ENCODE results near the gene SASH1.
A peak's percentile ranks its signal among the peaks of the same experiment; 100 is the strongest.

The SASH1 gene

DNA sequence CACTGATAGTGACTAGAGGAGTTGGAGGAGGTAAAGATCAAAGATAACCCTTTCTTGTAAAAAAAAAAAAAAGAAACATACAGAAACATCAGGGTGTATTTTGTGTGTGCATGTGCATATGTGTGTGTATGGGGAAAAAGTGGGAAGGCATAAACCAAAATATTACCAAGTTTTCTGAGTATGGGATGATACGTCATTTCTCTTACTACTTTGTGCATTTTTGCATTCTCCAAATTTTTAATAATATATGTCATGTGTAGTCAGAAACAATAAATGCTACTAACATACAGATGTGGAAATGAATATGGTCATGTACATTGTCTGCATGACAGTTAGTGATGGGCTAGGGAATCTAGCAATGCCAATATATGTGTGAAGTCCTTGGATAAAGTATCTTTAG, 161.1 kb downstream of the SASH1 start:
- DNase-seq, result no peak

GRCh38 chr6:148507774-148508173, 165.1 kb downstream of the SASH1 start:
- DNase-seq, result no peak

- no peak for DNase-seq
Measured at GRCh38 chr6:148508401-148509041, 165.9 kb downstream of the SASH1 start.

- DNase-seq, result no peak
Measured at GRCh38 chr6:148509119-148509799, 166.6 kb downstream of the SASH1 start.

DNA sequence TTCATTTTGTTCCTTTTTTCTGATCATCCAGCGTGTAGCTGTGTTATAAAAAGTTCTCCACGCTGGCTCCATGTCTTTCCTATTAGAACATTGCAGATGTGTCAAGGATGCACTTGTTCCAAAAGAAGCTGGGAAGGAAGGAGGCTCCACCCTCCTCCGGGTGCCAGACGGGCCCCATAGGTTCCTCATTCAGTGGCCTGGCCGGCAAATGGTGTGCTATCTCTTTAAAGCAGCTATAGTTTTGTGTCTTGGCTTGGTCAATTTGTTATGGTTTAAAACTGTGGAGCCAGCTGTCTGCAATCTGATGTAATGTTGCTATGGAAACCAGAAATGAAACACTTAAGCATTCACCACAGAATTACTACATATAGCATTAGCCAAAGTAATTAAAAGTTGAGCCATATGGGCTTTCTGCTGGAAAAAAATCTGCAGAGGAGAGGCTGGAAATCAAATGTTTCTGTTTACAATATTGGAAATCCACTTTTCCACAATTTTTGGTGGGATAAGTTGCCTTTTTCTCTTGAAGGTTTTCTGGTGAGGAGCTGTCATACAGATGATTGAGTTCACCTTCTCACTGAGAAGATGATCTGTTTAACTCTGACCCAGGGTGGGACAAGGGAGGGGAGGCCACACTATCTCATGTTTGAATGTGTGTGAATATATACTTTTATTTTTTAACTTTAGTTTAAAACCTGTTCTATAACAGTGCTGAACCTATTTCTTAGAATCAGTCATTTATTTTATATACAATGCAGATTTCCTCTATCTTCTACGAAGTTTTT, 167.4 kb downstream of the SASH1 start:
- peak; percentile 45 for DNase-seq

GRCh38 chr6:148513145-148514071, 170.8 kb downstream of the SASH1 start:
- no peak for DNase-seq

DNA sequence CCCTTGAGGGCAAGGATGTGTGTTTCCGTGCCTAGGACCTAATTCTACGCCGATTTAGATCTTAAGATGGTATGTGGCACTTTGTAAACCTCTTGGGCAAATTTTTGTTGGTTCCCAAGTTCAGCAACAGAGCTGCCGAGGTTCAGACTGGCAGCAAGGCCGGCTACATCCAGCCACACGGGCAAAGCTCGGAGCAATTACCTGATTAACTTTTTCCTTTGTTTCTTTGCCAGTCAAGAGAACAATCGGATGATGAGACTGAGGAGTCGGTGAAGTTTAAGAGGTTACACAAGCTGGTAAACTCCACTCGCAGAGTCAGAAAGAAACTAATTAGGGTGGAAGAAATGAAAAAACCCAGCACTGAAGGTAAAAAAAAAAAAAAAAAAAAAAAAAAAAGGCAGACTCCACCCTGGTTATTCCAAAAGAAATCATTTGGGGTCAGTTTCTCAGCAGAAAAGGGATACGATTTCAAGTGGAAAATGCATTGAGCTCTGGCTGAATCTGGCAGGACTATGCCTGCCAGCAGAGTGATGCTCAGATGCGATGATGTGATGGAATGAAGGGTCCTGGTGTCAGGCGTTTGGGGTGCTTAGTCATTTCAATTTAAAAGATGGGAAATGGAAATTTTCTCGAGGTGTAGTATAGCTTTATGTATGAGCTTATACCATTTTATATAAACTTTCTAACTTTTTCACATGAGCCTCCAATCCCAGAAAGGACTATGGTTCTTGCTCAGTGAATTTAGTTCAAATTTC, 171.6 kb downstream of the SASH1 start:
- no peak for DNase-seq

DNA sequence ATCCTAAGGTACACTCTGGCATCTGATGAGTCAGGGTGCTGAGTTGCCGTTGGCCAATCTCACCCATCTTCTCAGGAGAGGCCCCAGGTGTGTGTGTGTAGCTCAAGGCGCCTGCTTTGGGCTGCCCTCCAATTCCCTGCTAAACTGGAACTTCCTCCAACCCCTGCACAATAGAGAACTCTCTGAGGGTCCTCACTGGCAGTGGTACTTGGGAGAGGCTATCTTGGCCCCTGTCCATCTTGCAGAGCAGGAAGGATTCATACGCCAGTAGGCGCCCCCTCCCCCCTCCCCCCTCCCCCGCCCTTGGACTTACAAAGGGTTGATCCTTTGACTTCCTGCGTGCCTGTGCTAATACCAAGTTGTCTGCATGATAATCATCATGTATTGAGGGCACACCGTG, 173.6 kb downstream of the SASH1 start:
- DNase-seq, result no peak

- no peak for DNase-seq
Measured at GRCh38 chr6:148516617-148517016, 174.0 kb downstream of the SASH1 start.

GRCh38 chr6:148517470-148517869, 174.8 kb downstream of the SASH1 start:
- DNase-seq, result no peak

DNA sequence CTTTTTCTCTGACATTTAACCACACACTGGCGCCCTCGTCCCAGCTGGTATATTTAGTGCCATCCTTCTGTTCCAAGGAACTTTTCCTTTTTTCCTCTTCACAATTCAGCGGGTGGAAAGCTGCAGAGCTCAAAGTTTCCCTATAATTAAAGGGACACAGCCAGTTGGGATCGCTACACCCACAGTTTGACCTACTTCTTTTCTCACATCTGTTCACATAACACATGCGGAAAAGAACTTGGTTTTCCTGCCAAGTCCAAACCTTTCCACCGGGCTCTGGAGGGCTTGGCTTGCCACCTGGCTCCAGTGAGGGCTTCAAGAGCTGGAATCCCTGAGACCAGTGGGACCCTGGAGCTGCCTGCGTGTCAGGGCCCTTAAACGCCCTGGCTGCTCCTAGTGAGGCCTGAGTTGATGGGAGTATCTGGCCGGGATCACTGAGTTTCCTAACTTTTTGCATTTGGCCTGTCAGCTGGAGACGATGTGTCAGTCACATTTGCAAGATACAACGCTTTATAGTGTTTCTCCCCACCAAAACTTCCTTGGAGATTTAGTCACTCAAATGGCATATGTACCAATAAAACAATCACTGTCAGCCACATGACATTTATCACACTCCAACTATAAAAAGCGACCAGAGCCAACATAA, 176.0 kb downstream of the SASH1 start:
- no peak for DNase-seq

DNA sequence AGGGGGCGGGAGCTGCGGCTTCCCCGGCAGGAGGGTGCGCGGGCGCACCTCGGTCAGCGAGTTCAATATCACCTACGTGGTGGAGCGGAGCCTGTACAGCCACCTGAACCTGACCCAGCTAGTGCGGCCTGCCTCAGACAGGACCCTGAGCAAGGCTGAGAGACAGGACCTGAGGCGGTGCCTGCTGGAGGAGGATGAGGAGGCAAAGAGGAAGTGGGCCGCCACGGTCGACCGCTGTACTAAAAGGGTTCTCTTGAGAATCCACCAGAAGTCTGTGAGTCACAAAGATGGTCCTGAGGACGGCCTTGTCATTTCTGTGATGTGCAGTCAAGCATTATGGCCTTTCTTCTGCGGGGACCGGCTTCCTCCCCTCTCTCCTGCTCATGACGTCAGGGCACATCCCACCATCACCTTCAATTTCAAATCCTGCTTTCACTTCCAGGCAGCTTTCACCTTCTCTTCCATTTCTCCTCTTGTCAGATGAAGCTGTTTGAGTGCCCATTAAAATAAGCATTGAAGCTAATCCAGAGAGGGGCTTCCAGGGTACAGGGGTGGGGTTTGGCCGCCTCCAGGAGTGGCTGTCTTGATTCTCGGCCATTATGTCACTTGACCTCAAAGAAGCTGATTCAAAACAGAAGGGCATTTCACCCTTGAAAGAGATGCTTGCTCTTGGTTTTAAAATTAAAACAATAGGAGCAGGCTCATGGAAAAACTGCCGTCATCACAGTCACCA, 177.6 kb downstream of the SASH1 start:
- DNase-seq, result no peak

- no peak for DNase-seq
Measured at GRCh38 chr6:148521158-148521557, 178.5 kb downstream of the SASH1 start.

GRCh38 chr6:148521586-148521985, 178.9 kb downstream of the SASH1 start:
- DNase-seq, result no peak

DNA sequence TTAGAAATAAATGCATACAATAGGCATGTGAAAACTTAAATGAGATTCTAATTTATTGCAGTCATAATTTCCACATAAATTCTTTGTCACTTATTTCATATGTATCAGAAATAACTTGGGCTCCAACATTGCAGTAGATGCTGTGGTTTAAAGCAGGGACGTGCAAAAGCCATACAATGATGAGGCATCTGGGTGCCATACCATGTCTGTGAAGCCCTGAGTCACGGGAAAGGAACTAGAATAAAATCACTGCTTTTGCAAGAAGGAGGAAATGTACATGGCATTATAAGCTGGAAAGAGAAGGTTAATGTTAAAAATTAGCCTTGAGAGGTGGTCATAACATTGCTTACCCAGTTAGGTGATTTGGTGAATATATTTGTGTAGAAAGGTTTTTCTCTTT, 180.4 kb downstream of the SASH1 start:
- no peak for DNase-seq

- DNase-seq, result no peak
Measured at GRCh38 chr6:148523551-148523950, 180.9 kb downstream of the SASH1 start.

GRCh38 chr6:148524471-148524882, 181.8 kb downstream of the SASH1 start:
- DNase-seq, result no peak

DNA sequence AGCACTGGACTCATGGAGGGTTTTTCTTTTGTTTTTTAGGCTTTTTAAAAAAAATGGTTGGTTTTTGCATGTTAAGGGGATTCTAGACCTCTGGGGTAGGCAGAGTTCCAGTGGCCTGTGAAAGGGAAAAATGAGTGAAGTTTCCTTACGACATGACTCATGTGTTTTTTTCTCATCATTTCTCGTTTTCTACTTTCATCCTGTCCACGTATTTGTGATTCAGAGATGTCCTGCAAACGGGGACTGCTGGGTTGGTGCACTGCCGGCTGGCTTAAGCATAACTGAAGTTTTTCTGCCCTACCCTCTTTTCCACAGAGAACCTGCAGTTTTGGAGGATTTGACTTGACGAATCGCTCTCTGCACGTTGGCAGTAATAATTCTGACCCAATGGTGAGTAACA, 182.3 kb downstream of the SASH1 start:
- no peak for DNase-seq

- no peak for DNase-seq
Measured at GRCh38 chr6:148525453-148525852, 182.8 kb downstream of the SASH1 start.

GRCh38 chr6:148526145-148526544, 183.5 kb downstream of the SASH1 start:
- DNase-seq, result no peak

DNA sequence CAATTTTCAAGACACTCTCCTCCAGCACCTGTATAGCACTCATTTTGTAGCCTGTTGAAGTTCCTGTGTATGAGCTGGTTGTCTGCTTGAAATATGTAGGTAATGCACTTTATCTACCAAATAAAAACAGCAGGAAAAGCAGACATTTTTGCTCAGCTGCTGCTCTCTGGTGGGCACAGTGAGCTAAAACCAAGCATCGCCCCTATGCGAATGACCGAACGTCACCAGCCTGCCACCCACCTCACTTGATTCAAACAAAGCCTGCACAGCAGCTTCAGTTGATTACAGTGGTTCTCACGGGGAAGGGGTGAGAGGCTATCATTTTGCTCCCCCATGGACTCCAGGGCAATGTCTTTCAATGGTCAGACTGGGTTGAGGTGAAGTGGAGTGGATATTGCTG, 185.7 kb downstream of the SASH1 start:
- DNase-seq, result no peak
